ENCODE measurements around the gene RALGAPA2.
"Not testable (repeated sequence)": the region's sequence is repeated elsewhere in the genome, so short reads cannot be mapped to it uniquely, and the experiment has no call there.

Gene RALGAPA2

GRCh38 chr20:20561841-20562240, 150.6 kb downstream of the RALGAPA2 start:
- DNase-seq = no peak
- in situ Hi-C loops (cut with HindIII; ENCODE audit: low pct_ligation_motif_present, low pct_unique_long_range_greater_than_20kb, low sequenced_read_pairs) = no loop called here

- DNase-seq = no peak
Measured at GRCh38 chr20:20561172-20561571, 151.3 kb downstream of the RALGAPA2 start.

GRCh38 chr20:20557406-20557805, 155.0 kb downstream of the RALGAPA2 start:
- in situ Hi-C loops (cut with HindIII; ENCODE audit: low pct_ligation_motif_present, low pct_unique_long_range_greater_than_20kb, low sequenced_read_pairs) = no loop called here
- DNase-seq = no peak

More at GRCh38 chr20:20561172-20561571, 151.3 kb downstream of the RALGAPA2 start:
- in situ Hi-C loops (cut with HindIII; ENCODE audit: low pct_ligation_motif_present, low pct_unique_long_range_greater_than_20kb, low sequenced_read_pairs) = no loop called here

- in situ Hi-C loops (cut with HindIII; ENCODE audit: low pct_ligation_motif_present, low pct_unique_long_range_greater_than_20kb, low sequenced_read_pairs) = no loop called here
- no peak for DNase-seq
Measured at GRCh38 chr20:20555838-20556237, 156.6 kb downstream of the RALGAPA2 start.

- in situ Hi-C loops (cut with HindIII; ENCODE audit: low pct_ligation_motif_present, low pct_unique_long_range_greater_than_20kb, low sequenced_read_pairs) = no loop called here
- DNase-seq = no peak
Measured at GRCh38 chr20:20554951-20555350, 157.5 kb downstream of the RALGAPA2 start.

GRCh38 chr20:20553541-20553940, 158.9 kb downstream of the RALGAPA2 start:
- DNase-seq = no peak
- in situ Hi-C loops (cut with HindIII; ENCODE audit: low pct_ligation_motif_present, low pct_unique_long_range_greater_than_20kb, low sequenced_read_pairs) = no loop called here

GRCh38 chr20:20552076-20552475, 160.4 kb downstream of the RALGAPA2 start:
- in situ Hi-C loops (cut with HindIII; ENCODE audit: low pct_ligation_motif_present, low pct_unique_long_range_greater_than_20kb, low sequenced_read_pairs) = no loop called here
- DNase-seq = no peak

- no peak for DNase-seq
- in situ Hi-C loops (cut with HindIII; ENCODE audit: low pct_ligation_motif_present, low pct_unique_long_range_greater_than_20kb, low sequenced_read_pairs) = no loop called here
Measured at GRCh38 chr20:20551409-20551808, 161.0 kb downstream of the RALGAPA2 start.

GRCh38 chr20:20549704-20550103, 162.7 kb downstream of the RALGAPA2 start:
- in situ Hi-C loops (cut with HindIII; ENCODE audit: low pct_ligation_motif_present, low pct_unique_long_range_greater_than_20kb, low sequenced_read_pairs) = no loop called here
- no peak for DNase-seq

GRCh38 chr20:20549267-20549612, 163.2 kb downstream of the RALGAPA2 start:
- no peak for DNase-seq
- in situ Hi-C loops (cut with HindIII; ENCODE audit: low pct_ligation_motif_present, low pct_unique_long_range_greater_than_20kb, low sequenced_read_pairs) = no loop called here

- in situ Hi-C loops (cut with HindIII; ENCODE audit: low pct_ligation_motif_present, low pct_unique_long_range_greater_than_20kb, low sequenced_read_pairs) = no loop called here
- DNase-seq = no peak
Measured at GRCh38 chr20:20548527-20549266, 163.7 kb downstream of the RALGAPA2 start.

- in situ Hi-C loops (cut with HindIII; ENCODE audit: low pct_ligation_motif_present, low pct_unique_long_range_greater_than_20kb, low sequenced_read_pairs) = no loop called here
- DNase-seq = no peak
Measured at GRCh38 chr20:20547876-20548266, 164.6 kb downstream of the RALGAPA2 start.

- in situ Hi-C loops (cut with HindIII; ENCODE audit: low pct_ligation_motif_present, low pct_unique_long_range_greater_than_20kb, low sequenced_read_pairs) = no loop called here
- DNase-seq = no peak
Measured at GRCh38 chr20:20547221-20547875, 165.1 kb downstream of the RALGAPA2 start.

- DNase-seq = no peak
- in situ Hi-C loops (cut with HindIII; ENCODE audit: low pct_ligation_motif_present, low pct_unique_long_range_greater_than_20kb, low sequenced_read_pairs) = no loop called here
Measured at GRCh38 chr20:20546402-20546801, 166.0 kb downstream of the RALGAPA2 start.

- in situ Hi-C loops (cut with HindIII; ENCODE audit: low pct_ligation_motif_present, low pct_unique_long_range_greater_than_20kb, low sequenced_read_pairs); DNase-seq: not testable (repeated sequence)
Measured at GRCh38 chr20:20543348-20543747, 169.1 kb downstream of the RALGAPA2 start.

GRCh38 chr20:20536240-20536933, 176.1 kb downstream of the RALGAPA2 start:
- in situ Hi-C loops (cut with HindIII; ENCODE audit: low pct_ligation_motif_present, low pct_unique_long_range_greater_than_20kb, low sequenced_read_pairs) = no loop called here
- no peak for DNase-seq

- DNase-seq = no peak
- in situ Hi-C loops (cut with HindIII; ENCODE audit: low pct_ligation_motif_present, low pct_unique_long_range_greater_than_20kb, low sequenced_read_pairs) = no loop called here
Measured at GRCh38 chr20:20535051-20535450, 177.4 kb downstream of the RALGAPA2 start.

- in situ Hi-C loops (cut with HindIII; ENCODE audit: low pct_ligation_motif_present, low pct_unique_long_range_greater_than_20kb, low sequenced_read_pairs) = no loop called here
- no peak for DNase-seq
Measured at GRCh38 chr20:20531283-20531682, 181.2 kb downstream of the RALGAPA2 start.

GRCh38 chr20:20530428-20531151, 181.9 kb downstream of the RALGAPA2 start:
- no peak for DNase-seq
- in situ Hi-C loops (cut with HindIII; ENCODE audit: low pct_ligation_motif_present, low pct_unique_long_range_greater_than_20kb, low sequenced_read_pairs) = no loop called here
